Tibial nerve (tissue), 4 donors: ENCODE data around the gene SLC1A1. TPM values are rescaled to one million over a fixed set of nuclear protein-coding genes. Genes with fewer than 3 reads are reported as not detected.

ENCODE experiments used
- DNase-seq, 2 donors: peaks; one replicate each; pipeline ENCODE4 v3.0.0-alpha.2; 2019; ENCODE audit warnings: low spot score in 2 of 2
- H3K27ac ChIP-seq, 4 donors: fragments of 200-600 bp; sonication (generic) in 3 of 4; one replicate each; pipeline ENCODE4 v1.5.1; 2017 to 2019; ENCODE audit warnings: mild to moderate bottlenecking in 1 of 4
- H3K27me3 ChIP-seq, 2 donors: fragments of 200-600 bp; sonication (generic) in 1 of 2; one replicate each; pipeline versions ENCODE4 v1.5.1 to v1.6.0; 2017 to 2019
- H3K36me3 ChIP-seq, 3 donors: fragments of 200-600 bp; sonication (generic); one replicate each; pipeline ENCODE4 v1.5.1; 2018 to 2019
- H3K4me1 ChIP-seq, 4 donors: fragments of 200-600 bp; sonication (generic) in 3 of 4; one replicate each; pipeline ENCODE4 v1.5.1; 2017 to 2019
- H3K4me3 ChIP-seq, 4 donors: fragments of 200-600 bp; sonication (generic) in 3 of 4; one replicate each; pipeline ENCODE4 v1.5.1; 2017 to 2019; ENCODE audit warnings: mild to moderate bottlenecking in 1 of 4, moderate library complexity in 1 of 4
- H3K9me3 ChIP-seq, 4 donors: fragments of 200-600 bp; sonication (generic) in 3 of 4; one replicate each; pipeline ENCODE4 v1.5.1; 2017 to 2019
- EP300 ChIP-seq, 2 donors: sonication (generic); formaldehyde crosslinking; IDR thresholded peaks; one replicate each; pipeline ENCODE4 v1.6.1; 2017; ENCODE audit warnings: antibody characterized with exemption in 2 of 2, mild to moderate bottlenecking in 1 of 2
- POLR2A ChIP-seq, 2 donors: fragments of 450-650 bp; IDR thresholded peaks; one replicate each; pipeline ENCODE4 v1.6.1; 2017; ENCODE audit warnings: antibody characterized with exemption in 2 of 2, mild to moderate bottlenecking in 2 of 2, moderate library complexity in 2 of 2
- WGBS, 2 donors: methylation state at CpG; one replicate each; pipeline ENCODE4 v1.1.5; 2018; 5-methylcytosine and 5-hydroxymethylcytosine counted together
- total RNA-seq, 4 donors: library from RNA; depleted of rRNA; stranded (reverse); fragments of >200 nt; gene quantifications; one replicate each; pipeline ENCODE4 v1.1.0, GENCODE V29; 2016
- TF ChIP-seq, protein P1 (sequence below), 5 experiments: fragments of 200-600 bp in 3 of 5; fragments of 450-650 bp in 2 of 5; sonication (generic) in 3 of 5; IDR thresholded peaks; one replicate each; pipeline ENCODE4 v1.5.1; 2016 to 2019; ENCODE audit warnings: antibody characterized with exemption in 5 of 5, mild to moderate bottlenecking in 3 of 5, moderate library complexity in 2 of 5

Gene SLC1A1
- 10 to 100 TPM in 1 of 4 donors, 1 to 10 TPM in 3; 4.0 to 16.8 (median 6.7) TPM for total RNA-seq

DNA sequence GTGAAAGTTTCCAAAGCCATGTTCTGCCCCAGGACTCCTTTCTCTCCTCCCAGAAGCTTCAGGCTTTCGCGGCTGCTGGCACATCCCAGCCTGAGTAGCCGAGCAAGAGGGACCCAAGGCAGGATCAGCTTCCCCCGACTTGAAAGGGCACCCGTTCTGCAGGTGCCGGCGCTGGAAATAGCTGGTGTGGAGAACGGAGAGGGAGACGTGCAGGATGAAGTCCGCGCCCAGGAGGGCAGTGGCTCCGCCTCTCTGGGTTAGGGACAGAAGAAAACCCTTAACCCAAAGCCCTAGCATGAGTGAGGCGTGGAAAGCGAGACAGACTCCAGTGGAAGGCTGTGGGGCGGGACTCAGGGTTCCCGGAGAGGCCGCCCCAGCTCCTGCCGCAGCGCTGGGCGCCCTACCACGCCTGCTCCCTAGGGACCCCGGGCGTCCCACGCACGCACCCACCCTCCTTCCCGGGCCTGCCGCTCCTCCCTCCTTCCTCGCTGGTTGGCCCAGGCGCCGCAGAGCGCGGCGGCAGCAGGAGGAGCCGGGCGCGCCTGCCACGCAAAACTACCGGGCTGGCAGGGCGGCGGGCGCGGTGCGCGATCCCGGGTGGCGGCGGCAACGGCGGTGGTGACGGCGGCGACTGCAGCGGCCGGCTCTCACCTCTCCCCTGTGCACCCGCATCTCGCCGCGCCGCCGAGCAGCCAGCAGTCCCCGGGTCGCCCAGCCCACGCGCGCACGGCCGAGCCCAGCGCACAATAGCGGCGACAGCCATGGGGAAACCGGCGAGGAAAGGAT lies at the start of gene SLC1A1:
Gene SLC1A1, plus strand, starts transcription at position 550 of the 786 bp plus-strand sequence. Its CDS starts 212 bp downstream, at position 762.
- Histone ChIP-seq H3K4me1 (peaks cover 0 to 17% (median 0%) of the 10 kb centered on the region in 4 donors), H3K4me3 (peak within 1 kb of the TSS; percentile 49 to 87 (median 66)), H3K9me3 (no peaks in the 10 kb centered on the region), H3K27ac (peak within 1 kb of the TSS; percentile 34 to 81 (median 47)), H3K27me3 (no peaks in the 10 kb centered on the region), H3K36me3 (no peaks in the 10 kb centered on the region)
- peak in 1 of 2 donors; percentile 33 for TF ChIP-seq EP300 (IDR thresholded peaks at IDR 0.05)
- TF ChIP-seq, protein P1, sequence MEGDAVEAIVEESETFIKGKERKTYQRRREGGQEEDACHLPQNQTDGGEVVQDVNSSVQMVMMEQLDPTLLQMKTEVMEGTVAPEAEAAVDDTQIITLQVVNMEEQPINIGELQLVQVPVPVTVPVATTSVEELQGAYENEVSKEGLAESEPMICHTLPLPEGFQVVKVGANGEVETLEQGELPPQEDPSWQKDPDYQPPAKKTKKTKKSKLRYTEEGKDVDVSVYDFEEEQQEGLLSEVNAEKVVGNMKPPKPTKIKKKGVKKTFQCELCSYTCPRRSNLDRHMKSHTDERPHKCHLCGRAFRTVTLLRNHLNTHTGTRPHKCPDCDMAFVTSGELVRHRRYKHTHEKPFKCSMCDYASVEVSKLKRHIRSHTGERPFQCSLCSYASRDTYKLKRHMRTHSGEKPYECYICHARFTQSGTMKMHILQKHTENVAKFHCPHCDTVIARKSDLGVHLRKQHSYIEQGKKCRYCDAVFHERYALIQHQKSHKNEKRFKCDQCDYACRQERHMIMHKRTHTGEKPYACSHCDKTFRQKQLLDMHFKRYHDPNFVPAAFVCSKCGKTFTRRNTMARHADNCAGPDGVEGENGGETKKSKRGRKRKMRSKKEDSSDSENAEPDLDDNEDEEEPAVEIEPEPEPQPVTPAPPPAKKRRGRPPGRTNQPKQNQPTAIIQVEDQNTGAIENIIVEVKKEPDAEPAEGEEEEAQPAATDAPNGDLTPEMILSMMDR (IDR thresholded peaks at IDR 0.05): no peak
- peak in 1 of 2 donors; percentile 46 for TF ChIP-seq POLR2A (IDR thresholded peaks at IDR 0.05)
- WGBS, 2 donors: 0% methylated on average over 14 to 45 of the region's 72 CpGs
- DNase-seq: peak; percentile 36 to 53

GRCh38 chr9:4442806-4443205 lies 47.5 kb upstream of the SLC1A1 start:
- Histone ChIP-seq H3K9me3 (peaks cover 0 to 7% (median 0%) of the 10 kb centered on the region in 4 donors), H3K27me3 (no peaks in the 10 kb centered on the region), H3K36me3 (no peaks in the 10 kb centered on the region), H3K4me3 (no peak overlapping the region), H3K4me1 (no peaks in the 10 kb centered on the region), H3K27ac (no peak overlapping the region)
- 65 to 68% methylated on average over 3 of the region's 3 CpGs for WGBS, 2 donors
- no peak for DNase-seq
- TF ChIP-seq, protein P1 (IDR thresholded peaks at IDR 0.05): no peak
- TF ChIP-seq EP300 (IDR thresholded peaks at IDR 0.05): no peak
- no peak for TF ChIP-seq POLR2A (IDR thresholded peaks at IDR 0.05)

- TF ChIP-seq, protein P1 (IDR thresholded peaks at IDR 0.05): no peak
- TF ChIP-seq POLR2A (IDR thresholded peaks at IDR 0.05): no peak
- TF ChIP-seq EP300 (IDR thresholded peaks at IDR 0.05): no peak
- 63 to 84% methylated on average over 1 of the region's 1 CpG for WGBS, 2 donors
- no peak for DNase-seq
- H3K27me3 ChIP-seq: no peaks in the 10 kb centered on the region
- H3K4me3 ChIP-seq: no peak overlapping the region
- H3K27ac ChIP-seq: no peak overlapping the region
- H3K9me3 ChIP-seq: peaks cover 0 to 7% (median 0%) of the 10 kb centered on the region in 4 donors
- no peaks in the 10 kb centered on the region for H3K36me3 ChIP-seq
- no peaks in the 10 kb centered on the region for H3K4me1 ChIP-seq
Measured at GRCh38 chr9:4443439-4443838, 46.8 kb upstream of the SLC1A1 start.

- TF ChIP-seq POLR2A (IDR thresholded peaks at IDR 0.05) (no peak), EP300 (IDR thresholded peaks at IDR 0.05) (no peak)
- TF ChIP-seq, protein P1 (IDR thresholded peaks at IDR 0.05): no peak
- no peak for DNase-seq
- H3K36me3 ChIP-seq: no peaks in the 10 kb centered on the region
- no peaks in the 10 kb centered on the region for H3K4me1 ChIP-seq
- no peak overlapping the region for H3K4me3 ChIP-seq
- WGBS, 2 donors: 80 to 92% methylated on average over 2 of the region's 2 CpGs
- no peaks in the 10 kb centered on the region for H3K27me3 ChIP-seq
- no peak overlapping the region for H3K27ac ChIP-seq
- H3K9me3 ChIP-seq: peaks cover 0 to under 1% (median 0%) of the 10 kb centered on the region in 4 donors
Measured at GRCh38 chr9:4461437-4461836, 28.8 kb upstream of the SLC1A1 start.

- TF ChIP-seq POLR2A (IDR thresholded peaks at IDR 0.05): no peak
- no peak for TF ChIP-seq EP300 (IDR thresholded peaks at IDR 0.05)
- TF ChIP-seq, protein P1 (IDR thresholded peaks at IDR 0.05): no peak
- Histone ChIP-seq H3K4me3 (no peak overlapping the region), H3K36me3 (no peaks in the 10 kb centered on the region), H3K27ac (no peak overlapping the region), H3K27me3 (no peaks in the 10 kb centered on the region), H3K9me3 (peaks cover 0 to 9% (median 0%) of the 10 kb centered on the region in 4 donors), H3K4me1 (no peaks in the 10 kb centered on the region)
- 43 to 46% methylated on average over 3 of the region's 3 CpGs for WGBS, 2 donors
- no peak for DNase-seq
Measured at GRCh38 chr9:4463824-4464223, 26.4 kb upstream of the SLC1A1 start.
